Astrocyte of the cerebellum (primary cell): ENCODE data around the gene CARMIL3.

Source experiments
- DNase-seq: peaks from one replicate; pipeline ENCODE4 v3.0.0-alpha.2; 2011; ENCODE audit warnings: low read depth
- H3K4me3 ChIP-seq: 2 replicates; pipeline ENCODE4 v1.5.1; 2011; ENCODE audit warnings: mild to moderate bottlenecking, low read depth, low read length, moderate library complexity
- CTCF ChIP-seq: IDR thresholded peaks from 2 replicates; pipeline ENCODE4 v1.5.1; 2012; ENCODE audit warnings: low read length, low read depth, moderate library complexity, mild to moderate bottlenecking; ENCODE audit errors: missing control alignments
- in situ Hi-C: cut with HindIII; loops from 2 replicates; pipeline ENCODE4 v1.10.0; 2017; ENCODE audit warnings: low sequenced_read_pairs

The CARMIL3 gene

GRCh38 chr14:24058260-24058950 is 6.6 kb downstream of the CARMIL3 start:
- DNase-seq = peak; percentile 66
- in situ Hi-C loops = no loop called here
- TF ChIP-seq CTCF = peak; percentile 92
- no peak overlapping the region for H3K4me3 ChIP-seq

- in situ Hi-C loops = no loop called here
- no peak for TF ChIP-seq CTCF
- H3K4me3 ChIP-seq = no peak overlapping the region
- DNase-seq = no peak
Measured at GRCh38 chr14:24058951-24059475, 7.2 kb downstream of the CARMIL3 start.

- in situ Hi-C loops = no loop called here
- no peak overlapping the region for H3K4me3 ChIP-seq
- no peak for TF ChIP-seq CTCF
- DNase-seq = no peak
Measured at GRCh38 chr14:24059841-24060388, 8.1 kb downstream of the CARMIL3 start.

- in situ Hi-C loops = no loop called here
- no peak for DNase-seq
- no peak overlapping the region for H3K4me3 ChIP-seq
- TF ChIP-seq CTCF = no peak
Measured at GRCh38 chr14:24060443-24060842, 8.6 kb downstream of the CARMIL3 start.

GRCh38 chr14:24060984-24061913 is 9.4 kb downstream of the CARMIL3 start:
- in situ Hi-C loops = no loop called here
- no peak overlapping the region for H3K4me3 ChIP-seq
- TF ChIP-seq CTCF = no peak

GRCh38 chr14:24062216-24062980 is 10.6 kb downstream of the CARMIL3 start:
- no peak for DNase-seq
- in situ Hi-C loops = no loop called here
- H3K4me3 ChIP-seq = no peak overlapping the region
- TF ChIP-seq CTCF = no peak

More at GRCh38 chr14:24060984-24061913, 9.4 kb downstream of the CARMIL3 start:
- DNase-seq = no peak
